ENCODE measurements around the gene IL3RA.
A peak's percentile ranks its signal among the peaks of the same experiment; 100 is the strongest.
"Not testable (repeated sequence)": the region's sequence is repeated elsewhere in the genome, so short reads cannot be mapped to it uniquely, and the experiment has no call there.

IL3RA gene

GRCh38 chrX:1316527-1316926 is 20.1 kb upstream of the IL3RA start:
- DNase-seq (ENCODE audit: low read depth), result no peak
- TF ChIP-seq CTCF (conservative IDR thresholded peaks at IDR 0.05; ENCODE audit: low read depth, low read length), result no peak
- no peak overlapping the region for H3K4me3 ChIP-seq (ENCODE audit: low read length)

GRCh38 chrX:1321674-1322073 is 14.9 kb upstream of the IL3RA start:
- H3K4me3 ChIP-seq (ENCODE audit: low read length), result no peak overlapping the region
- no peak for DNase-seq (ENCODE audit: low read depth)
- no peak for TF ChIP-seq CTCF (conservative IDR thresholded peaks at IDR 0.05; ENCODE audit: low read depth, low read length)

- no peak overlapping the region for H3K4me3 ChIP-seq (ENCODE audit: low read length)
- no peak for TF ChIP-seq CTCF (conservative IDR thresholded peaks at IDR 0.05; ENCODE audit: low read depth, low read length)
- no peak for DNase-seq (ENCODE audit: low read depth)
Measured at GRCh38 chrX:1322393-1322792, 14.2 kb upstream of the IL3RA start.

- peak; percentile 23 for TF ChIP-seq CTCF (conservative IDR thresholded peaks at IDR 0.05; ENCODE audit: low read depth, low read length)
- no peak for DNase-seq (ENCODE audit: low read depth)
- no peak overlapping the region for H3K4me3 ChIP-seq (ENCODE audit: low read length)
Measured at GRCh38 chrX:1323315-1323714, 13.3 kb upstream of the IL3RA start.

- H3K4me3 ChIP-seq (ENCODE audit: low read length), result no peak overlapping the region
- TF ChIP-seq CTCF (conservative IDR thresholded peaks at IDR 0.05; ENCODE audit: low read depth, low read length), result no peak
- no peak for DNase-seq (ENCODE audit: low read depth)
Measured at GRCh38 chrX:1325515-1326116, 11.0 kb upstream of the IL3RA start.

GRCh38 chrX:1327651-1328304 is 8.8 kb upstream of the IL3RA start:
- no peak overlapping the region for H3K4me3 ChIP-seq (ENCODE audit: low read length)
- no peak for TF ChIP-seq CTCF (conservative IDR thresholded peaks at IDR 0.05; ENCODE audit: low read depth, low read length)
- no peak for DNase-seq (ENCODE audit: low read depth)

- DNase-seq (ENCODE audit: low read depth), result no peak
- no peak overlapping the region for H3K4me3 ChIP-seq (ENCODE audit: low read length)
- TF ChIP-seq CTCF (conservative IDR thresholded peaks at IDR 0.05; ENCODE audit: low read depth, low read length), result no peak
Measured at GRCh38 chrX:1330605-1331004, 6.0 kb upstream of the IL3RA start.

GRCh38 chrX:1332433-1332832 is 4.2 kb upstream of the IL3RA start:
- not testable (repeated sequence) for H3K4me3 ChIP-seq (ENCODE audit: low read length); DNase-seq (ENCODE audit: low read depth)
